OCI-LY1 (cell line): Measurements from ENCODE around the gene TBX15.

ENCODE experiments used
- CTCF ChIP-seq: fragments of 200-600 bp; sonication (generic), shearing (Covaris generic); IDR thresholded peaks from 2 replicates; pipeline ENCODE4 v1.5.1; 2017; ENCODE audit warnings: mild to moderate bottlenecking, antibody characterized with exemption, low read length, moderate library complexity, mixed read lengths
- EZH2 ChIP-seq: fragments of 200-600 bp; sonication (generic), shearing (Covaris generic); IDR thresholded peaks from 2 replicates; pipeline ENCODE4 v1.8.0; 2017; ENCODE audit warnings: borderline replicate concordance, mixed run types, mild to moderate bottlenecking, antibody characterized with exemption, low read length, moderate library complexity, mixed read lengths

DNA sequence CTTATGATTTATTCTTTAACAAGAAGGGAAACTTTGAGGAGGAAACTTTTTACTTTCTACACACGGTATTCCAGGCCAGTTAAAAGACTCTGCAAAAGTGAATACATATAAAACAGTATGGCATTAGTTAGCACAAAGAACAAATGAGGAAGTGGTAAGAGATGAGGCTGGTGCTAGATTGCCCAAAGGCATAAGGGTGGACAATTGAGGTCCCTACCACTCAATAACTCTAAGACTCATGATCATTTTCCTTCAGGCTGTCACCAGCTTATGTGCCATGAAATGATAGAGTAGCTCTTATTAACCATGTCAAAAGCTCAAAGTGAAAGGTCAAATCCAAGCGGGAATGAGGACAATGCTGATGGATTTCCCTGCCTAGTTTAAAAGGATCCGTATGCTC is 124.5 kb downstream of the TBX15 start:
- TF ChIP-seq CTCF (no peak), EZH2 (no peak)
